NT2/D1 (cell line): ENCODE results near the gene CYP1A2.

Experiments
- SUZ12 ChIP-seq: IDR thresholded peaks from 2 replicates; pipeline ENCODE4 v1.6.1; 2011; ENCODE audit not compliant: insufficient read length, insufficient read depth; ENCODE audit errors: extremely low read depth
- YY1 ChIP-seq: IDR thresholded peaks from 2 replicates; pipeline ENCODE4 v1.6.1; 2011; ENCODE audit not compliant: insufficient read length, insufficient read depth

- TF ChIP-seq SUZ12 (no peak), YY1 (no peak)
These were observed 52.0 kb downstream of the CYP1A2 start for GRCh38 chr15:74800559-74801094.
